AG10803 (cell line): ENCODE data around the gene SZT2.
"Not testable (repeated sequence)": the region's sequence is repeated elsewhere in the genome, so short reads cannot be mapped to it uniquely, and the experiment has no call there.

Source experiments
- DNase-seq: peaks from one replicate; pipeline ENCODE4 v3.0.0; 2010; ENCODE audit warnings: low read depth
- H3K4me3 ChIP-seq: 2 replicates; pipeline ENCODE4 v1.5.1; 2011; ENCODE audit warnings: mild to moderate bottlenecking, low read length, control low read depth
- CTCF ChIP-seq: conservative IDR thresholded peaks from 2 replicates; pipeline ENCODE4 v1.5.1; 2011; ENCODE audit warnings: mild to moderate bottlenecking, low read length, control low read depth, inconsistent platforms

Gene SZT2

GRCh38 chr1:43468414-43468813 lies 78.7 kb downstream of the SZT2 start:
- no peak for DNase-seq
- no peak for TF ChIP-seq CTCF
- no peak overlapping the region for H3K4me3 ChIP-seq

DNA sequence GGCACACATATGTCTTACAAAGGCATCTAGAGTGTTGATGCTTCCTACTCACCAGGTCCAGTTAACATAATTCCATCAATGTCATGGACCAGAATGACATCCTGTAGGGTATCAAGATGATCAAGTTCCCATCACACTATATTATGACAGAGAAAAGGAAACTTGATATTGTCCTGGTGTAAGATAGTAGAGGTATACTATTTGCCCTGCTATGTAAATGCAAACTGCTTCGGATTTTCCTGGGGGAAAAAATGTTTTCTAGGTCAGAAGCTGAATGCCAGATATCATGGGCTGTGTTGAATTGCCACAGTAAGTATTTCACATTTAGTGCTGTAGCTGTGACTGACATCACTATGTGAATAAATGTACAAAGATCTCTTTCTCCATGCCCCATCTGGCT lies 80.2 kb downstream of the SZT2 start:
- no peak for DNase-seq
- no peak for TF ChIP-seq CTCF
- H3K4me3 ChIP-seq, result no peak overlapping the region

DNA sequence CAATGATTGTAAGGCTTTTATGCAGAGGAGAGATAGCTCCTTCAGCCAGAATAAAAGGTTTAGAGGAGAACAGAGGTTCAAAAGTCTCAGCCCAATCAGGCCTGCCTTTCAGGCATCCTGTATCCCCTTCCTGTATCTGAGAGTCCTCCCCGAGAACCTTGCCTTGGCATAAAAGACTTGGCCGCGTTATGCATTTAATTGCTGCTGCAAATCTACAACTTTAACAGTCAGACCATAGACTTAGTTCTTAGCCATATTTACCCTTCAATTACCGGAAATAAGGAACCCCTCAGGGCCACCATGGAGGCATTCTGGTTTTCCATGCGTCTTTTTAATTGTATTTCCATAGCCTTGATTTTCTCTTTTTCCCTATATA lies 82.4 kb downstream of the SZT2 start:
- no peak for DNase-seq
- H3K4me3 ChIP-seq, result no peak overlapping the region
- no peak for TF ChIP-seq CTCF

DNA sequence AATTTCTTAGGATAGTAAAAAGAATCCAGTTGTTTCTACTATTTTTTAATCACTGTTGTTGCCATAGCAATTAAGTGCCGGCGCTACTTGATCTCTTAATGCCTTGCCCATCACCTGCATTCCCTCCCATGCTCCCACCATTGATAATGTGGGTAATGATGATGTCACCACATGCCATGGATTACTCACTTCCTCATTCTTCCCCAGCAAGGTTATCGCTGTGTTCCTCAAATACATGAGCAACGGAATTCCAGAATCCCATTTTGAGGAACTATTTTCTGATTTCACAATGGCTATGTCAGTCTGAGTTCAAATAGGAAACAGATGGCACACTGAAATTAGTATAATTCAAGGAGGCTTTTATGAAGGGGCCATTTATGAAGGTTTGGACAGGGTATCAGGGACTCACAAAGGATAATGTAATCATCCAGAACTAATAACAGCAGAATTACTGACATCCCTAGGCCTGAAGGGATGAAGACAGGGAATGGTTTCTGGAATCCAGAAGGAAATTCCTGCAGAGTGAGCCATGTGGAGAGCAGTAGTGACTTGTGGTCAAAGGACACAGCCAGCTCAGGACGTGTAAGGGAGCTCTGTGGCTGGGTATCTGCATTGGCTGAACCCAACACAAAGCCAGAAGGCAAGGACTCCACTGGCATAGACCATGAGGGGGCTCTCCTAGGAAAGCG lies 82.9 kb downstream of the SZT2 start:
- DNase-seq, result peak; percentile 96
- not testable (repeated sequence) for H3K4me3 ChIP-seq

DNA sequence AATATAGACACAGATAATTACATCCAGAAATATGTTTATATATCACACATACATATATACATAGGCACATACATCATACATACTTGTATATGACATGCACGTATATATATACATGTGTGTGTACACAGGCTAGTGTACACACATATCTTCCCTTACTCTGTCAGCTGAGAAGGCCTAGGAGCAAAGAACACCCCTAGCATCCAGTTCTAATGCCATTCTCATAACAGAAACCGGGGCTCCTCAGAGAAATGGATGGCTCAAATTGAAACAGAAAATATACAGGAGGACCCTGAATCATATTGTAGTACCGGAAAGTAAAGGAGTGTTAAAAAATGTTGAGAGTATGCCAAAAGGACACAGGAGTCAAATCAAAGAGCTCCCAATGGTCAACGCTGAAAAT lies 83.8 kb downstream of the SZT2 start:
- TF ChIP-seq CTCF, result no peak
- no peak for DNase-seq
- H3K4me3 ChIP-seq, result no peak overlapping the region

DNA sequence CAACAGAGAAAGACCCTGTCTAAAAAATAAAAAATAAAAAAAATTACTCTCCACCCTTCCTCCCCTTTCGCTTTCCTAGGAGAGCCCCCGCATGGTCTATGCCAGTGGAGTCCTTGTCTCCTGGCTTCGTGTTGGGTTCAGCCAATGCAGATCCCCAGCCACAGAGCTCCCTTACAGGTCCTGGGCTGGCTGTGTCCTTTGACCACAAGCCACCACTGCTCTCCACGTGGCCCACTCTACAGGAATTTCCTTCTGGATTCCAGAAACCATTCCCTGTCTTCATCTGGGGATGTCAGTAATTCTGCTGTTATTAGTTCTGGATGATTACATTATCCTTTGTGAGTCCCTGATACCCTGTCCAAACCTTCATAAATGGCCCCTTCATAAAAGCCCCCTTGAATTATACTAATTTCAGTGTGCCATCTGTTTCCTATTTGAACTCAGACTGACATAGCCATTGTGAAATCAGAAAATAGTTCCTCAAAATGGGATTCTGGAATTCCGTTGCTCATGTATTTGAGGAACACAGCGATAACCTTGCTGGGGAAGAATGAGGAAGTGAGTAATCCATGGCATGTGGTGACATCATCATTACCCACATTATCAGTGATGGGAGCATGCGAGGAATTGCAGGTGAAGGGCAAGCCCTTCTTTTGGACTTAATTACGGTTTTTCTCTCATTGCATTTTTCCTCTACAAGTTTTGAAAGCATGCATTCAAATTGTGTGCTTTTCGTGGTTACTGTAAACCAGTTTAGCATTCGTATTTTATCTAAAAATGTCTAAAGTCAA lies 86.1 kb downstream of the SZT2 start:
- DNase-seq, result peak; percentile 61
- H3K4me3 ChIP-seq, result not testable (repeated sequence)

DNA sequence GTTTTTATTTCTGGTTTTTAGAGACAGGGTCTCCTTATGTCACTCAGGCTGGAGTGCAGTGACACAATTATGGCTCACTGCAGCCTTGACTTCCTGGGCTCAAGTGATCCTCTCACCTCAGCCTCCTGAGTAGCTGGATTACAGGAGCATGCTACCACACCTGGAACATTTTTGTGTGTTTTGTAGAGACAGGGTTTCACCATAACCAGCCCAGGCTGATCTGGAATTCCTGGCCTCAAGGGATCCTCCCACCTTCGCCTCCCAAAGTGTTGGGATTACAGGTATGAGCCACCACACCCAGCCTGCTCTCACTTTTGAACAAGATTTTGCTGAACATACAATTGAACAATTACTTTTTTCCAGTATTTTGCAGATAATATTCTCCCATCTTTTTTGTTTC lies 88.0 kb downstream of the SZT2 start:
- DNase-seq, result no peak
- no peak for TF ChIP-seq CTCF
- H3K4me3 ChIP-seq, result no peak overlapping the region

GRCh38 chr1:43479414-43479813 lies 89.7 kb downstream of the SZT2 start:
- H3K4me3 ChIP-seq, result no peak overlapping the region
- TF ChIP-seq CTCF, result no peak
- DNase-seq, result no peak
